Hippocampal formation (tissue), 2 donors: Measurements from ENCODE around the gene DCK.
"Not testable (repeated sequence)": the region's sequence is repeated elsewhere in the genome, so short reads cannot be mapped to it uniquely, and the experiment has no call there.

ENCODE experiments used
- DNase-seq, 2 donors: peaks; one replicate each; lab custom pipeline; 2025; lab: John Stamatoyannopoulos, UW

The DCK gene

GRCh38 chr4:70993181-70994068, at the start of gene DCK:
Gene DCK (plus strand): TSS chr4:70993649. CDS start chr4:70993836, 187 bp downstream.
- DNase-seq = peak; percentile 78 to 83

GRCh38 chr4:70945046-70945445, 48.4 kb upstream of the DCK start:
- no peak for DNase-seq

GRCh38 chr4:70945452-70946055, 47.9 kb upstream of the DCK start:
- no peak for DNase-seq

- no peak for DNase-seq
Measured at GRCh38 chr4:70946939-70947338, 46.5 kb upstream of the DCK start.

- DNase-seq = no peak
Measured at GRCh38 chr4:70948665-70949260, 44.7 kb upstream of the DCK start.

GRCh38 chr4:70954032-70954431, 39.4 kb upstream of the DCK start:
- DNase-seq = no peak

- no peak for DNase-seq
Measured at GRCh38 chr4:70956549-70957210, 36.8 kb upstream of the DCK start.

- DNase-seq = no peak
Measured at GRCh38 chr4:70958681-70959080, 34.8 kb upstream of the DCK start.

- DNase-seq = no peak
Measured at GRCh38 chr4:70969076-70969475, 24.4 kb upstream of the DCK start.

- DNase-seq = no peak
Measured at GRCh38 chr4:70976252-70976651, 17.2 kb upstream of the DCK start.

GRCh38 chr4:70979445-70980008, 13.9 kb upstream of the DCK start:
- no peak for DNase-seq

- DNase-seq = no peak
Measured at GRCh38 chr4:70980196-70980595, 13.3 kb upstream of the DCK start.

- DNase-seq = no peak
Measured at GRCh38 chr4:70984106-70984505, 9.3 kb upstream of the DCK start.

GRCh38 chr4:70984589-70984988, 8.9 kb upstream of the DCK start:
- DNase-seq = no peak

GRCh38 chr4:70991596-70991995, 1.9 kb upstream of the DCK start:
- DNase-seq = no peak

- no peak for DNase-seq
Measured at GRCh38 chr4:70992391-70992881, 1.0 kb upstream of the DCK start.

GRCh38 chr4:70994069-70994366, 569 bp downstream of the DCK start:
- no peak for DNase-seq

GRCh38 chr4:70994387-70995099, 1.1 kb downstream of the DCK start:
- DNase-seq = no peak

GRCh38 chr4:70996018-70996360, 2.5 kb downstream of the DCK start:
- DNase-seq = no peak

- peak in 1 of 2 donors; percentile 11 for DNase-seq
Measured at GRCh38 chr4:70997036-70997435, 3.6 kb downstream of the DCK start.

- no peak for DNase-seq
Measured at GRCh38 chr4:70997546-70997945, 4.1 kb downstream of the DCK start.

GRCh38 chr4:70999639-71000038, 6.2 kb downstream of the DCK start:
- not testable (repeated sequence) for DNase-seq
